GM19467 (cell line): ENCODE results near the gene NADK.
"Not testable (repeated sequence)": the region's sequence is repeated elsewhere in the genome, so short reads cannot be mapped to it uniquely, and the experiment has no call there.

ENCODE experiments used
- ATAC-seq: cut with Tn5 transposase; IDR thresholded peaks from one replicate; pipeline ENCODE4 v1.9.1; 2021; ENCODE audit warnings: mild to moderate bottlenecking, moderate library complexity; ENCODE audit not compliant: unreplicated experiment

Gene NADK

DNA sequence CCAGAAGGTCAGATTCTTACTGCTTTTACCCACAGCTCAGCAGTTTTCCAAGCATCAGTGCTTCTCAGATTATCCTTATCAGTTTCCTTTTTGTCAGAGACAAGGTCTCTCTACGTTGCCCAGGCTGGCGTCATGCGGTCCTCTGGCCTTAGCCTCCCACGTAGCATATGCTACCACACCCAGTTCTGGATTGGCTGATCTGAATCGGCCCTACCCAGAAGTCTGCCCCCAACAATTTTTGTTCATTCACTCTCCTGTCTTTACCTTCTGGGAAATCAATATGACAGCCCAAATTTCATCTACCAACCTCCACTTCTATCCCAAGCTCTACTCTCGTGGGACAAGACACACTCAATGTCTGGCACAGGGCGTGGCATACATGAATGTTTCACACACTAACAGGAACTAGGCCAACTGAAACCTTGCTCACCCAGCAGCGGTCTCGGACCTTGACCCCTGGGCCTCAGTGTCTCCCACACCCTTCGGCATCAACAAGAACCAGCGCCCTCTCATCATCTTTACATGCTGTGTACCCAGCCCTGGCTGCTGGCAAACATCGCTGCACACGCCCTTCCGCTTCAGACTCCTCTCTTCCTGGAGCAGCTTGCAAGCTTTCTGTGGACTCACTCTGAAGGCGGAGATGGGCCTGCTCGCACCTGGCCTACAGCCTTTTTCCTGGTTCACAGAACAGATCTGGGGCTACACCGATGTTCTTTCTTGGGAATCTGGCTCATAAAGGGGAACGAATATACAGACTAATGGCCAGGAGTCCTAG lies 63.0 kb downstream of the NADK start:
- ATAC-seq = not testable (repeated sequence)

DNA sequence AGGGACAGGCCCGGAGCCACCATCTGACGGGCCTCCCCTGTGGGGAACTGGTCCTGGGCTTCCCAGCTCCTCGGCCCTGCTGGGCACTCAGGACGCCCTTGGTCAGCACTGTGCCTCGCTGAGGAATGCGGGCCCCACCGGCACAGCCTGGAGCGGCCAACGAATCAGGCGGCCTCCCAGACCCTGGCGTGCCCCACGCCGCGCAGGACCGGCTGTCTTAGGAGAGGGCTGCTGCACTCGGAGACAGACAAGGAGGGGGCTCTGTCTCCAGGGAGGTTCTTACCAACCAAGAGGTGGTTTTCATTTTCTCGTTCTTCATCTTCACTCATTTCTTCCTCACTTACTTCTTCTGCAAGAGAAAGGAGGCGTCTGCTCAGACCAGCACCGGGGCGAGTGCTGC lies 70.4 kb downstream of the NADK start:
- ATAC-seq = not testable (repeated sequence)

GRCh38 chr1:1707241-1707640 lies 71.0 kb downstream of the NADK start:
- not testable (repeated sequence) for ATAC-seq

- ATAC-seq = not testable (repeated sequence)
Observed at GRCh38 chr1:1705623-1706022, 72.6 kb downstream of the NADK start.

DNA sequence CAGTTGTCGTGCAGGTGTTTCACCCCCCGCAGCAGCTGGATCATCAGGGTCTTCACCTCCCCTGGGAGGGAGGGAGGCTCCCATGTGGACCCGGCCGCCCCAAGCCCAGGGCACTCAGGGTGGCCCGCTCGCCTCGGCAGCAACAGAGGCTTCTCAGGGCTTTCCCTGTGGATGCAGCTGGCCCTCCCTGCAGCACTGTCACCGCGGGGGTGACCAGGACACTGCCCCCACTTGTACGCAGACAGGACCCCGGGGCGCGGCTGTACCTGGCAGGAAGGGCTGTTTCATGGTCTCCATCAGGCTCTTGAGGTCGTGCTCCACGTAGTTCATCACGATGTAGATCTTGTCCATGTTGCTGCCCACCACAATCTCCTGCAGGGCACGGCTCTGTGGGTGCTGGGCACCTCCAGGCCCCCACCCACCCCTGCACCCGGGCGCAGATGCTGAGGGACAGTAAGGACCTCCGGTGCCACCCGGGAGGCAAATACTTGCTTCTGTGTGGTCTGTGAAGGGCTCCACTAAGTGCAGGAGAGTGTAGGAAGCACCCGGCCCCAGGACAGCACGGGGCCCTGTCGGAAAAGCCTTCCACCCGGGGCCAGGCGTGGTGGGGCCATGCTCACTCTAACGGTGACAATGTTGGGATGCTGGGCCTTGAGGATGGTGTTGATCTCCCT lies 73.8 kb downstream of the NADK start:
- ATAC-seq = not testable (repeated sequence)

- ATAC-seq = no peak
Observed at GRCh38 chr1:1703796-1704195, 74.5 kb downstream of the NADK start.

GRCh38 chr1:1702506-1702905 lies 75.8 kb downstream of the NADK start:
- not testable (repeated sequence) for ATAC-seq
